PC-3 (cell line): Measurements from ENCODE around the gene TELO2. TPM values are rescaled to one million over a fixed set of nuclear protein-coding genes. Genes with fewer than 3 reads are reported as not detected.

Experiments used
- ATAC-seq: fragments of 200-7000 bp; cut with Tn5 transposase; 2 replicates; pipeline ENCODE4 v1.9.1; 2020; ENCODE audit warnings: mild to moderate bottlenecking, moderate library complexity
- BruUV-seq: library from RNA; stranded (reverse); fragments of 400-500 nt; replicated peaks from 2 replicates; lab custom pipeline; 2021; lab: Mats Ljungman, UMichigan
- CTCF ChIA-PET: fragments of 300-600 bp; sonication (Branson Sonifier 250); formaldehyde crosslinking; loops from one replicate; lab custom pipeline; 2022; ENCODE audit warnings: antibody characterized with exemption; lab: Charles Lee
- POLR2A ChIA-PET: fragments of 300-600 bp; sonication (Branson Sonifier 250); formaldehyde crosslinking; loops from one replicate; lab custom pipeline; 2022; ENCODE audit warnings: antibody characterized with exemption; ENCODE audit not compliant: unreplicated experiment; lab: Charles Lee
- DNase-seq: peaks from one replicate; pipeline ENCODE4 v3.0.0-alpha.2; 2015
- H2AFZ ChIP-seq: fragments of 300-600 bp; sonication (generic); 2 replicates; pipeline ENCODE4 v1.6.0; 2016; ENCODE audit warnings: antibody characterized with exemption, low read length
- H3F3A ChIP-seq: fragments of 300-600 bp; sonication (generic); one replicate; pipeline ENCODE4 v1.6.0; 2017; ENCODE audit warnings: antibody characterized with exemption, low read length, control low read depth, mild to moderate bottlenecking; ENCODE audit not compliant: unreplicated experiment
- H3K27ac ChIP-seq: fragments of 300-600 bp; sonication (generic); 2 replicates; pipeline ENCODE4 v1.5.1; 2016; ENCODE audit warnings: mild to moderate bottlenecking, low read length
- H3K27me3 ChIP-seq: fragments of 300-600 bp; sonication (generic); 2 replicates; pipeline ENCODE4 v1.6.1; 2016; ENCODE audit warnings: low read length, mixed read lengths
- H3K36me3 ChIP-seq: fragments of 300-600 bp; sonication (generic); 2 replicates; pipeline ENCODE4 v1.6.1; 2016; ENCODE audit warnings: low read depth, mixed run types, low read length, mixed read lengths
- H3K4me1 ChIP-seq: fragments of 300-600 bp; sonication (generic); 2 replicates; pipeline ENCODE4 v1.5.1; 2016; ENCODE audit warnings: low read length; ENCODE audit not compliant: insufficient read depth
- H3K4me2 ChIP-seq: fragments of 300-600 bp; sonication (generic); 2 replicates; pipeline ENCODE4 v1.6.0; 2016; ENCODE audit warnings: low read length
- H3K4me3 ChIP-seq: fragments of 300-600 bp; sonication (generic); 2 replicates; pipeline ENCODE4 v1.5.1; 2016; ENCODE audit warnings: mild to moderate bottlenecking, low read length, mixed read lengths
- H3K79me2 ChIP-seq: fragments of 300-600 bp; sonication (generic); 2 replicates; pipeline ENCODE4 v1.6.1; 2017; ENCODE audit warnings: low read length, mixed read lengths
- H3K9ac ChIP-seq: fragments of 300-600 bp; sonication (generic); 2 replicates; pipeline ENCODE4 v1.6.0; 2016; ENCODE audit warnings: mild to moderate bottlenecking, low read length
- H3K9me2 ChIP-seq: fragments of 300-600 bp; sonication (generic); replicated peaks from 2 replicates; pipeline ENCODE4 v1.6.1; 2016; ENCODE audit warnings: mixed run types, low read length, mixed read lengths
- H3K9me3 ChIP-seq: fragments of 300-600 bp; sonication (generic); 2 replicates; pipeline ENCODE4 v1.6.1; 2016; ENCODE audit warnings: low read length, mixed read lengths
- H4K20me1 ChIP-seq: fragments of 300-600 bp; sonication (generic); 2 replicates; pipeline ENCODE4 v1.6.1; 2016; ENCODE audit warnings: low read length, mixed read lengths
- EZH2 ChIP-seq: fragments of 300-600 bp; sonication (generic); IDR thresholded peaks from one replicate; pipeline ENCODE4 v1.6.1; 2017; ENCODE audit warnings: antibody characterized with exemption, mild to moderate bottlenecking, low read length; ENCODE audit not compliant: unreplicated experiment
- EZH2phosphoT487 ChIP-seq: fragments of 300-600 bp; sonication (generic); IDR thresholded peaks from 2 replicates; pipeline ENCODE4 v1.6.1; 2018; ENCODE audit warnings: mild to moderate bottlenecking, antibody characterized with exemption, low read length, borderline replicate concordance
- intact Hi-C: fragments of 100-400 bp; cut with micrococcal nuclease; formaldehyde crosslinking; loops from 2 replicates; pipeline ENCODE4 v1.9.0; 2023
- total RNA-seq: library from RNA; depleted of rRNA; stranded (reverse); fragments of >200 nt; gene quantifications from 2 replicates; pipeline ENCODE4 v1.2.3, GENCODE V29; 2014
- TF ChIP-seq, protein P1 (sequence below): fragments of 300-600 bp; sonication (generic); conservative IDR thresholded peaks from 2 replicates; pipeline ENCODE4 v1.5.1; 2017; ENCODE audit warnings: antibody characterized with exemption, low read depth, mild to moderate bottlenecking, low read length

The TELO2 gene
- total RNA-seq, 1 experiment from 2014 or later: 37.8 TPM

DNA sequence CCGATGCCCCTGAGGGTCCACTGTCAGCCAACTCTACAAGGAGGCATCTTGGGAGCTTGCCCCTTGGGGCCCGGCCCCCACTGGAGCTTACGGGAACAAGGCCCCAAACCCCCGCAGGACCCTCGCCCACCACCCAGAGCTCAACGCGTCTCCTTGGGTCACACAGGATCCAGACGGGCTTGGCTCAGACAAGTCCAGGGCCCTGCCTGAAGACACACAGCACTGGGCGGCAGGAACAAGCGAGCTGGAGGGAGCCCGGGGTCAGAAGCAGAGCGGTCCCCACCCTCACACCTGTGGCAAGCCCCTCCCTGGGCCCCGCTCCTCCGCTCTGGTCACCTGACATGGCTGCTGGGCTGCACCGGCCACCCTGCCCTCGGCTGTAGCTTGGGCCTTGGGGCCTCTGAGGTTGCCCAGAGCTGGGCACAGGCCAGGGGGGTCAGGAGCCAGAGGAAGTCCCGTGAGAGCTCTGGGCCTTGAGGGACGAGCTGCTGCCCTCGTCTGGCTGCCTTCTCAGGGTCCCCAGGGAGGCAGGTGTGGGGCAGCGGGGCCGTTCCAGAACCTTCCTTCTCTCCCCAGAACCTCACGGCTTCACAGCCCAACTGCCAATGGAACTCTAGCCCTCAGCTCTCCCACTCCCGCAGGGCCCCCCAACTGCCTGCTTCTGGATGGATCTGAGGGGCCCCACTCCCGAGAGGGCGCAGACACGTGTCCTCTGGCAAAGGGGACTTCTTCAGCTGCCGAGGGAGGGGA, 49.0 kb upstream of the TELO2 start, which contains the start of gene CCDC154:
Gene CCDC154 (minus strand): TSS at position 577 of the 750 bp plus-strand sequence. CDS start 234 bp downstream, at position 343.
- BruUV-seq: no TSS peak
- Histone ChIP-seq H3K4me1 (no peaks in the 10 kb centered on the region), H3K36me3 (no peaks in the 10 kb centered on the region), H2AFZ (no peak within 1 kb of the TSS), H3K9me2 (no peaks in the 10 kb centered on the region), H4K20me1 (no peaks in the 10 kb centered on the region), H3K4me2 (no peak within 1 kb of the TSS), H3K4me3 (no peak within 1 kb of the TSS), H3K9ac (no peak within 1 kb of the TSS), H3K79me2 (no peaks in the 10 kb centered on the region), H3K27ac (no peak within 1 kb of the TSS), H3K27me3 (no peaks in the 10 kb centered on the region), H3F3A (no peaks in the 10 kb centered on the region), H3K9me3 (no peaks in the 10 kb centered on the region)
- no peak for DNase-seq
- ChIA-PET POLR2A (interaction anchor here (0.6 kb wide), 1 partner anchor 248 kb away, joined by 3 read pairs; no protein-coding TSS in a partner anchor), CTCF (interaction anchor here (0.6 kb wide), 1 partner anchor 102 kb away, joined by 4 read pairs; no protein-coding TSS in a partner anchor)
- TF ChIP-seq, protein P1, sequence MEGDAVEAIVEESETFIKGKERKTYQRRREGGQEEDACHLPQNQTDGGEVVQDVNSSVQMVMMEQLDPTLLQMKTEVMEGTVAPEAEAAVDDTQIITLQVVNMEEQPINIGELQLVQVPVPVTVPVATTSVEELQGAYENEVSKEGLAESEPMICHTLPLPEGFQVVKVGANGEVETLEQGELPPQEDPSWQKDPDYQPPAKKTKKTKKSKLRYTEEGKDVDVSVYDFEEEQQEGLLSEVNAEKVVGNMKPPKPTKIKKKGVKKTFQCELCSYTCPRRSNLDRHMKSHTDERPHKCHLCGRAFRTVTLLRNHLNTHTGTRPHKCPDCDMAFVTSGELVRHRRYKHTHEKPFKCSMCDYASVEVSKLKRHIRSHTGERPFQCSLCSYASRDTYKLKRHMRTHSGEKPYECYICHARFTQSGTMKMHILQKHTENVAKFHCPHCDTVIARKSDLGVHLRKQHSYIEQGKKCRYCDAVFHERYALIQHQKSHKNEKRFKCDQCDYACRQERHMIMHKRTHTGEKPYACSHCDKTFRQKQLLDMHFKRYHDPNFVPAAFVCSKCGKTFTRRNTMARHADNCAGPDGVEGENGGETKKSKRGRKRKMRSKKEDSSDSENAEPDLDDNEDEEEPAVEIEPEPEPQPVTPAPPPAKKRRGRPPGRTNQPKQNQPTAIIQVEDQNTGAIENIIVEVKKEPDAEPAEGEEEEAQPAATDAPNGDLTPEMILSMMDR: no peak
- TF ChIP-seq EZH2 (no peak), EZH2phosphoT487 (no peak)
- no peak for ATAC-seq
- intact Hi-C loops: no loop called here

DNA sequence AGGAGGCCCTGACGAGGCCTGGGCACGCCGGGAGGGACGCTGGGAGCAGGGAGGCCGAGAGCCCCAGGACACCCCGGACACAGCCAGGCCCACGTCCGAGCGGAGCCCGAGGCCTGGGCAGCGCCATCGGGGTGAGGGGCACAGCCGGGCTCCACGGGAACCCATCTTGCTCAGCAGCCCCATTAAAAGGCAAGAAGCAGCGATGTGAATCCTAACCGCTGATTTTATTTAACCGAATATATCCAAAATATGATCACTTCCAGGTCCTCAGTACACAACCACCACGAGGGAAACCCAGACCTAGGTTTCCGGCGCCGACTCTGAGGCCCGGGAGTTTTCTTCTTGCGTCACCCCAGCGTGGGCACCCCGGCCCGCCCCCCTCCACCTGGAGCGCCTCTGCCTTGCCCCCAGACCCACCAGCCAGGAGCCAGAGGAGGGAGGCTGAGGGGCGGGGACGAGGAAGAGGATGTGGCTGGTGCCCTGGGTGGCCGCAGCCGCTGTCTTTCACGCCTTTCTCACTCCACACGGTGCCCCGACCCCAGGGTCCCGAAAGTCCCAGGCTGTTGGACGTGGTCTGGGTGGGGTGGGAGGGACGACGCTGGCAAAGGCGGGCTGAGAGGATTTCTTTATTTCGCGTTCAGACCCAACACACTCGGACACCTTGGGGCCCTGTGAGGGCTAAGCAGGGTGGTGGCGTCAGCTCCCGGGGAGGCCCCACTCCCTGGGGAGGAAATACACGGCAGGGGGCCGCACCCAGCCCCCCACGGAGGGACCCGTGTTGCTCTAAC, 48.2 kb upstream of the TELO2 start:
- POLR2A ChIA-PET: no interaction called here
- H3K4me1 ChIP-seq: no peaks in the 10 kb centered on the region

More for the DNA sequence above, 48.2 kb upstream of the TELO2 start:
- no peaks in the 10 kb centered on the region for H3F3A ChIP-seq
- no peaks in the 10 kb centered on the region for H3K36me3 ChIP-seq
- no peaks in the 10 kb centered on the region for H3K79me2 ChIP-seq
- H3K9me3 ChIP-seq: no peaks in the 10 kb centered on the region
- H4K20me1 ChIP-seq: no peaks in the 10 kb centered on the region
- H3K27me3 ChIP-seq: no peaks in the 10 kb centered on the region
- DNase-seq: no peak
- H3K9me2 ChIP-seq: no peaks in the 10 kb centered on the region
- H3K27ac ChIP-seq: no peak overlapping the region
- CTCF ChIA-PET: no interaction called here
- no TSS peak for BruUV-seq
- H3K4me3 ChIP-seq: no peak overlapping the region
- H3K9ac ChIP-seq: no peak overlapping the region
- H3K4me2 ChIP-seq: no peak overlapping the region
- intact Hi-C loops: no loop called here
- H2AFZ ChIP-seq: no peak overlapping the region
- ATAC-seq: no peak
- no peak for TF ChIP-seq EZH2
- TF ChIP-seq, protein P1: no peak
- TF ChIP-seq EZH2phosphoT487: no peak
